ENCODE measurements around the gene SAFB2. TPM values are rescaled to one million over a fixed set of nuclear protein-coding genes. Genes with fewer than 3 reads are reported as not detected.

The SAFB2 gene
- total RNA-seq, 4 donors from 2014 or later, result 45.0 to 250 (median 129) TPM

DNA sequence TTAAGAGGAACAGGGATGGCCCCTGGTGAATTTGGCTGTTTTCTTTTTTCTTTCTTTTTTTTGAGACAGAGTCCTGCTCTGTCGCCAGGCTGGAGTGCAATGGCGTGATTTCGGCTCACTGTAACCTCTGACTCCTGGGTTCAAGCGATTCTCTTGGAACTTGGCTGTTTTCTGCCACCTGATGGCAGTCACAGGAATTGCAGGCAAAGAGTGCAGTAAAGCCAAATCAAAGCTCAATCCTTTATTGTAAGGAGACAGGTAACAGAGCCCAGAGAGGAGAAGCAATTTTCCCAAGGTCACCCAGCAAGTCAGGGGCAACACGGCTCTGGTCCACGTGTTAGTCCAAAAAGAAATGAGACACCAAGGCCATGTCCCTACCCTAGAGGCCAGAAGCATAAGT lies 61.0 kb downstream of the SAFB2 start:
- no peaks in the 10 kb centered on the region for H3K27me3 ChIP-seq
- H3K4me3 ChIP-seq, result no peak overlapping the region
- no peaks in the 10 kb centered on the region for H3K4me1 ChIP-seq
- H3K9me3 ChIP-seq, result peaks cover 0 to 12% of the 10 kb centered on the region in 2 donors
- no peak for DNase-seq
- TF ChIP-seq POLR2A (IDR thresholded peaks at IDR 0.05), result no peak
- no peak for TF ChIP-seq CTCF (IDR thresholded peaks at IDR 0.05)
- no peaks in the 10 kb centered on the region for H3K36me3 ChIP-seq
- H3K27ac ChIP-seq, result no peak overlapping the region
- intact Hi-C loops (cut with DNase I; ENCODE audit: low total_unique reads), result no loop called here

GRCh38 chr19:5560156-5560555 lies 62.4 kb downstream of the SAFB2 start:
- DNase-seq, result no peak
- intact Hi-C loops (cut with DNase I; ENCODE audit: low total_unique reads), result no loop called here
- Histone ChIP-seq H3K27me3 (no peaks in the 10 kb centered on the region), H3K36me3 (no peaks in the 10 kb centered on the region), H3K4me3 (no peak overlapping the region), H3K9me3 (peaks cover 0 to 12% of the 10 kb centered on the region in 2 donors), H3K27ac (no peak overlapping the region), H3K4me1 (no peaks in the 10 kb centered on the region)
- no peak for TF ChIP-seq POLR2A (IDR thresholded peaks at IDR 0.05)

DNA sequence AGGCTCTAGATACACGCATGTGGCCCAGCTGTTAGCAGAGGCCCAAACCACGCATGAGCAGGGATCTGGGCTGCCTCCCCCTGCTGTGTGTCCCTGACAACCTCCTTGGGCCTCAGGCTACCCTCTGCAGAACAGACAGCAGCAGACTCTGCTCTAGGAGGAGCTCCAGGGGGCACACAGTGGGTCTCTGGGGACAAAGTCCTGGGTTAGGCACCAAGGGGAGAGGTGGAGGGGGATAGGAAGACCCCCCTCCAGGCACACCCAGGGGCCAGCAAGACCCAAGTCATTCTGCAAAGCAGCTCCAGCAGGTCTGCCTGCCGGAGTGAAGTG lies 62.8 kb downstream of the SAFB2 start:
- no peaks in the 10 kb centered on the region for H3K4me1 ChIP-seq
- no peak overlapping the region for H3K4me3 ChIP-seq
- peaks cover 0 to 12% of the 10 kb centered on the region in 2 donors for H3K9me3 ChIP-seq
- DNase-seq, result no peak
- H3K36me3 ChIP-seq, result no peaks in the 10 kb centered on the region
- H3K27ac ChIP-seq, result no peak overlapping the region
- intact Hi-C loops (cut with DNase I; ENCODE audit: low total_unique reads), result no loop called here
- no peaks in the 10 kb centered on the region for H3K27me3 ChIP-seq
- TF ChIP-seq CTCF (IDR thresholded peaks at IDR 0.05) (no peak), POLR2A (IDR thresholded peaks at IDR 0.05) (no peak)

GRCh38 chr19:5558101-5558621 lies 64.4 kb downstream of the SAFB2 start:
- no peak overlapping the region for H3K27ac ChIP-seq
- H3K27me3 ChIP-seq, result no peaks in the 10 kb centered on the region
- H3K4me1 ChIP-seq, result no peaks in the 10 kb centered on the region
- peaks cover 0 to 12% of the 10 kb centered on the region in 2 donors for H3K9me3 ChIP-seq
- TF ChIP-seq POLR2A (IDR thresholded peaks at IDR 0.05) (no peak), CTCF (IDR thresholded peaks at IDR 0.05) (no peak)
- no peak for DNase-seq
- intact Hi-C loops (cut with DNase I; ENCODE audit: low total_unique reads), result no loop called here
- H3K36me3 ChIP-seq, result no peaks in the 10 kb centered on the region
- H3K4me3 ChIP-seq, result no peak overlapping the region

DNA sequence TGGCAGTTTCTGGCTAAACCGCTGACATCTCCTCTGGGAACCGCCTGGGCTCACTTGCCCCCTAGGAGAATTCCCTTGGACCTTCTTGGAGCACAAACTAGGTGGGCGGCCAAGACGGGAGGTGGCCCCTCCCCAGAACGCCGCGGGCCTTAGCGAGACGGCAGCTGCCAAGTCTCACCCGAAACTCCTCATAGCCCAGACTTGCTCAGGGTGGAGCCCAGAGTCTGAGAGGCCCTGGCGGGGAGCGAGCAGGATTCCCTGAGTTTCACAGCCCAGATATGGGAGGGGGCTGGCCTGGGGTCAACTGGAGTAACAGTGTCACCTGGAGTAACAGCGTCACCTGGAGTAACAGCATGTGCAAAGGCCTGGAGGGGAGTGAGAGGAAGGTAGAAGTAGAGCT lies 64.9 kb downstream of the SAFB2 start:
- no peaks in the 10 kb centered on the region for H3K27me3 ChIP-seq

More for the DNA sequence above, 64.9 kb downstream of the SAFB2 start:
- no peak for TF ChIP-seq POLR2A (IDR thresholded peaks at IDR 0.05)
- no peak for TF ChIP-seq CTCF (IDR thresholded peaks at IDR 0.05)
- no peak for DNase-seq
- Histone ChIP-seq H3K27ac (no peak overlapping the region), H3K4me3 (no peak overlapping the region), H3K9me3 (peaks cover 0 to 12% of the 10 kb centered on the region in 2 donors), H3K36me3 (no peaks in the 10 kb centered on the region), H3K4me1 (no peaks in the 10 kb centered on the region)
- intact Hi-C loops (cut with DNase I; ENCODE audit: low total_unique reads), result no loop called here

Measured in uterus (tissue), 4 donors.